H1 (cell line): Measurements from ENCODE around the gene SLCO2A1. TPM values are rescaled to one million over a fixed set of nuclear protein-coding genes. Genes with fewer than 3 reads are reported as not detected.
A peak's percentile ranks its signal among the peaks of the same experiment; 100 is the strongest.

Source experiments
- CTCF ChIA-PET: fragments of 300-600 bp; sonication (Branson Sonifier 250); formaldehyde crosslinking; loops from one replicate; lab custom pipeline; 2021; ENCODE audit not compliant: partially characterized antibody; lab: Charles Lee
- POLR2A ChIA-PET: fragments of 300-600 bp; sonication (Branson Sonifier 250); formaldehyde crosslinking; loops from one replicate; lab custom pipeline; 2021; ENCODE audit warnings: inconsistent platforms; ENCODE audit not compliant: partially characterized antibody; lab: Charles Lee
- DNase-seq, 2 experiments: peaks; one replicate each; pipeline versions ENCODE4 v3.0.0 to v3.0.0-alpha.2; 2010 to 2022; ENCODE audit warnings: low spot score in 2 of 2, low read depth in 1 of 2, mixed read lengths in 1 of 2
- FAIRE-seq: peaks from 2 replicates; lab custom pipeline; 2011; peaks lifted over from hg19 to GRCh38; lab: Jason Lieb, UNC
- H2AFZ ChIP-seq: 2 replicates; pipeline ENCODE4 v1.8.1; 2012; ENCODE audit warnings: low read length, inconsistent platforms
- H2AK5ac ChIP-seq: 2 replicates; pipeline ENCODE4 v1.6.1; 2013; ENCODE audit warnings: low read depth, low read length
- H2BK120ac ChIP-seq: replicated peaks from 2 replicates; pipeline ENCODE3; 2013; ENCODE audit warnings: low read depth, low read length, inconsistent platforms
- H2BK12ac ChIP-seq: 2 replicates; pipeline ENCODE4 v1.6.1; 2013; ENCODE audit warnings: low read depth, low read length
- H2BK15ac ChIP-seq: 2 replicates; pipeline ENCODE4 v1.6.1; 2013; ENCODE audit warnings: low read length
- H2BK20ac ChIP-seq: 2 replicates; pipeline ENCODE4 v1.6.1; 2013; ENCODE audit warnings: low read length
- H2BK5ac ChIP-seq: 2 replicates; pipeline ENCODE4 v1.6.1; 2013; ENCODE audit warnings: low read depth, low read length
- H3K14ac ChIP-seq: 2 replicates; pipeline ENCODE4 v1.6.1; 2013; ENCODE audit warnings: inconsistent platforms; ENCODE audit not compliant: insufficient read length
- H3K18ac ChIP-seq: 2 replicates; pipeline ENCODE4 v1.6.1; 2013; ENCODE audit warnings: low read length; ENCODE audit errors: extremely low read depth
- H3K23ac ChIP-seq: 2 replicates; pipeline ENCODE4 v1.6.1; 2013; ENCODE audit warnings: inconsistent platforms; ENCODE audit not compliant: insufficient read length
- H3K23me2 ChIP-seq: 2 replicates; pipeline ENCODE4 v1.6.1; 2013; ENCODE audit warnings: low read depth, low read length
- H3K27ac ChIP-seq: 2 replicates; pipeline ENCODE4 v1.6.1; 2011; ENCODE audit warnings: low read depth, low read length, inconsistent platforms
- H3K27me3 ChIP-seq, 4 experiments: replicated peaks in 1 of 4; 1 replicate in 1 of 4; 2 replicates in 3 of 4; pipeline versions ENCODE4 v1.6.1 to v1.8.1; 2011 to 2013; ENCODE audit warnings: low read length in 3 of 4, mild to moderate bottlenecking in 3 of 4, inconsistent platforms in 2 of 4, mixed read lengths in 2 of 4, moderate library complexity in 1 of 4; ENCODE audit not compliant: control insufficient read depth in 3 of 4, insufficient read depth in 3 of 4; ENCODE audit errors: extremely low read depth in 1 of 4
- H3K36me3 ChIP-seq, 4 experiments: 2 replicates each; pipeline versions ENCODE4 v1.6.1 to v1.8.1; 2011 to 2013; ENCODE audit warnings: mild to moderate bottlenecking in 4 of 4, low read length in 3 of 4, moderate library complexity in 2 of 4, control low read depth in 1 of 4, inconsistent platforms in 1 of 4; ENCODE audit not compliant: insufficient read depth in 4 of 4, control insufficient read depth in 2 of 4
- H3K4ac ChIP-seq: replicated peaks from 2 replicates; pipeline ENCODE3; 2013; ENCODE audit warnings: low read length, low read depth, mixed read lengths, inconsistent platforms; ENCODE audit not compliant: insufficient read length
- H3K4me1 ChIP-seq, 4 experiments: replicated peaks in 1 of 4; 1 replicate in 1 of 4; 2 replicates in 3 of 4; pipeline versions ENCODE4 v1.6.1 to v1.8.1; 2011 to 2013; ENCODE audit warnings: low read length in 3 of 4, inconsistent platforms in 2 of 4, mixed read lengths in 1 of 4; ENCODE audit not compliant: insufficient read depth in 4 of 4, control insufficient read depth in 3 of 4
- H3K4me2 ChIP-seq, 2 experiments: 2 replicates each; pipeline versions ENCODE4 v1.6.1 to v1.8.1; 2011 to 2013; ENCODE audit warnings: low read depth in 2 of 2, low read length in 2 of 2, control low read depth in 1 of 2, inconsistent platforms in 1 of 2, mild to moderate bottlenecking in 1 of 2; ENCODE audit not compliant: insufficient read depth in 1 of 2
- H3K4me3 ChIP-seq, 4 experiments: fragments of 200-600, 300-600 bp in 1 of 4; sonication (generic), shearing (Covaris generic), sonication (Bioruptor Twin) in 1 of 4; 2 replicates each; pipeline versions ENCODE4 v1.5.1 to v1.8.1; 2011 to 2016; ENCODE audit warnings: low read length in 4 of 4, low read depth in 3 of 4, control low read depth in 2 of 4, inconsistent platforms in 2 of 4, mild to moderate bottlenecking in 2 of 4, mixed read lengths in 1 of 4, moderate library complexity in 1 of 4; ENCODE audit not compliant: insufficient read depth in 2 of 4; ENCODE audit errors: extremely low read depth in 1 of 4
- H3K56ac ChIP-seq: replicated peaks from 2 replicates; pipeline ENCODE3; 2013; ENCODE audit warnings: low read depth, mild to moderate bottlenecking, mixed read lengths, low read length, inconsistent platforms; ENCODE audit not compliant: insufficient read length
- H3K79me1 ChIP-seq: 2 replicates; pipeline ENCODE4 v1.6.1; 2013; ENCODE audit warnings: low read depth, low read length, control low read depth
- H3K79me2 ChIP-seq, 2 experiments: 2 replicates each; pipeline versions ENCODE4 v1.6.1 to v1.8.1; 2012 to 2013; ENCODE audit warnings: low read length in 2 of 2, mild to moderate bottlenecking in 2 of 2, inconsistent platforms in 1 of 2; ENCODE audit not compliant: insufficient read depth in 2 of 2, control insufficient read depth in 1 of 2
- H3K9ac ChIP-seq, 4 experiments: replicated peaks in 1 of 4; 1 replicate in 1 of 4; 2 replicates in 3 of 4; pipeline versions ENCODE4 v1.6.1 to v1.8.1; 2011 to 2013; ENCODE audit warnings: low read depth in 3 of 4, low read length in 3 of 4, control low read depth in 2 of 4, mild to moderate bottlenecking in 2 of 4, moderate library complexity in 2 of 4, inconsistent platforms in 1 of 4; ENCODE audit errors: extremely low read depth in 1 of 4
- H3K9me3 ChIP-seq, 2 experiments: 2 replicates each; pipeline versions ENCODE4 v1.6.1 to v1.8.1; 2012 to 2013; ENCODE audit warnings: mild to moderate bottlenecking in 2 of 2, moderate library complexity in 2 of 2, control low read depth in 1 of 2, inconsistent platforms in 1 of 2, low read depth in 1 of 2, low read length in 1 of 2, mixed read lengths in 1 of 2; ENCODE audit not compliant: insufficient read depth in 2 of 2
- H4K20me1 ChIP-seq, 2 experiments: replicated peaks in 1 of 2; 2 replicates each; pipeline versions ENCODE3 to v1.8.1; 2011 to 2013; ENCODE audit warnings: inconsistent platforms in 2 of 2, low read length in 2 of 2, mild to moderate bottlenecking in 1 of 2; ENCODE audit not compliant: insufficient read depth in 2 of 2, control insufficient read depth in 1 of 2
- H4K5ac ChIP-seq: 2 replicates; pipeline ENCODE4 v1.6.1; 2013; ENCODE audit warnings: low read length, low read depth, mixed read lengths, inconsistent platforms; ENCODE audit not compliant: insufficient read length
- H4K8ac ChIP-seq: 2 replicates; pipeline ENCODE4 v1.8.0; 2013; ENCODE audit warnings: mild to moderate bottlenecking, moderate library complexity, low read length, inconsistent platforms; ENCODE audit not compliant: insufficient read depth; ENCODE audit errors: extremely low read depth
- H4K91ac ChIP-seq: replicated peaks from 2 replicates; pipeline ENCODE3; 2013; ENCODE audit warnings: low read length, mixed read lengths, inconsistent platforms; ENCODE audit not compliant: insufficient read length
- BACH1 ChIP-seq: IDR thresholded peaks from 2 replicates; pipeline ENCODE4 v1.6.1; 2012; ENCODE audit warnings: low read length, improper control_type of control experiment
- EGR1 ChIP-seq: IDR thresholded peaks from 2 replicates; pipeline ENCODE4 v1.6.1; 2011; ENCODE audit warnings: low read depth, low read length, borderline replicate concordance
- GTF2F1 ChIP-seq: IDR thresholded peaks from 2 replicates; pipeline ENCODE4 v1.6.1; 2012; ENCODE audit warnings: low read depth, low read length, improper control_type of control experiment, borderline replicate concordance
- HDAC2 ChIP-seq, 2 experiments: fragments of 300-600 bp in 1 of 2; sonication (generic) in 1 of 2; IDR thresholded peaks; 2 replicates each; pipeline ENCODE4 v1.6.1; 2011 to 2012; ENCODE audit warnings: low read depth in 2 of 2, low read length in 2 of 2, mild to moderate bottlenecking in 2 of 2, moderate library complexity in 2 of 2, borderline replicate concordance in 1 of 2, inconsistent platforms in 1 of 2
- KDM4A ChIP-seq: IDR thresholded peaks from one replicate; pipeline ENCODE4 v1.7.1; 2012; ENCODE audit warnings: low read depth, mild to moderate bottlenecking, moderate library complexity, low read length, inconsistent platforms; ENCODE audit not compliant: severe bottlenecking
- RFX5 ChIP-seq: IDR thresholded peaks from 2 replicates; pipeline ENCODE4 v1.6.1; 2011; ENCODE audit warnings: low read depth, low read length, improper control_type of control experiment, borderline replicate concordance
- SP4 ChIP-seq: IDR thresholded peaks from 2 replicates; pipeline ENCODE4 v1.6.1; 2012; ENCODE audit warnings: low read length, inconsistent platforms
- SUZ12 ChIP-seq: fragments of 200-600 bp; sonication (generic); IDR thresholded peaks from 2 replicates; pipeline ENCODE4 v1.6.1; 2012; ENCODE audit warnings: mild to moderate bottlenecking, inconsistent platforms, low read length, moderate library complexity, mixed read lengths
- TCF12 ChIP-seq: IDR thresholded peaks from 2 replicates; pipeline ENCODE4 v1.6.1; 2011; ENCODE audit warnings: low read depth, mild to moderate bottlenecking, low read length
- TEAD4 ChIP-seq: IDR thresholded peaks from 2 replicates; pipeline ENCODE4 v1.6.1; 2012; ENCODE audit warnings: low read depth, low read length, inconsistent platforms, mixed read lengths
- WGBS, 2 experiments: shearing (Covaris generic) in 1 of 2; methylation state at CpG; one replicate each; pipeline versions ENCODE4 v1.1.6 to v1.1.7; 2013 to 2015; ENCODE audit warnings: low lambda C conversion rate in 2 of 2, mixed read lengths in 2 of 2, inconsistent platforms in 1 of 2, low coverage in 1 of 2, missing lambda C conversion rate in 1 of 2; ENCODE audit not compliant: insufficient replicate concordance in 2 of 2, insufficient coverage in 1 of 2, insufficient read length in 1 of 2; ENCODE audit errors: extremely low coverage in 1 of 2, missing lambda C conversion rate in 1 of 2; 5-methylcytosine and 5-hydroxymethylcytosine counted together
- polyA plus RNA-seq, 7 experiments: library from polyadenylated mRNA; depleted of rRNA in 3 of 7; stranded (reverse) in 5 of 7; unstranded in 2 of 7; fragments of >200 nt in 5 of 7; fragments of 200-250 nt in 2 of 7; gene quantifications; 1 replicate in 5 of 7; 2 replicates in 1 of 7; 4 replicates in 1 of 7; pipeline versions ENCODE4 v1.2.1 to v1.2.3, GENCODE V29; 2011 to 2013; ENCODE audit warnings: missing spikeins in 2 of 7, mixed read lengths in 2 of 7
- total RNA-seq: library from RNA; stranded (reverse); fragmentation: NEBNext Ultra II Directional; extraction: Animal tissue kit (Norgen Biotek cat#: 25700); gene quantifications from 2 replicates; pipeline ENCODE4 v1.2.1, GENCODE V29; 2021

Gene SLCO2A1
- total and polyA plus RNA-seq, 2 of the 8 experiments (the other 6 are each of a cell fraction or from before 2014, with no cell fraction given): 1.1 to 2.3 TPM

DNA sequence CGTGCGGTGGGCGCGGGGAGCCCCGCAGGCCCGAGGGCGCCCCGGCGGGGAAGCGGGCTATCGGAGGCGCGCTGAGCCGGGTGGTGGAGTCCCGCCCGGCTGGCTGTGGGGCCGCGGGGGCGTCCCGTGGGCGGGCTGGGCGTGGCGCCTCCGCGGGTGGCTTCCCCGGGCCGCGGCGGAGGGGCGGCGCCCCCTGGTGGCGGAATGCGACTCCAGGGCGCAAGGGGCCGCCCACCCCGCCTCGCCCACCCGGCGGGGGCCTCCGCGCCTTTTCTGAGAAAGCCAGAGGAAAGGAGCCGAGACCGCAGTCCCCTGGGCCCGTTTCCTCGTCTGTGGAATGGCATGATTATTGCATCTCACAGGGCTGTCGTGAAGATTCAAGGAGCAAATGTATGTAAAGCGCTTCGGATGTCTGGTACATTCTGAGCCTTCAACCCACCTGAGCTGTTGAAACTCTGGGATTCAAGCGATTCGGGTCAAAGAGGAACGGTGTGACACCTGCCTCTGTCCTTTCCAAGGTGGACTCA is 102.1 kb downstream of the SLCO2A1 start:
- CTCF ChIA-PET: interaction anchor here (0.6 to 5.1 kb wide), 24 partner anchors 9 to 548 kb away, joined by 3 to 38 read pairs (median 4); no protein-coding TSS in a partner anchor
- WGBS, 2 experiments: 14% methylated on average over 27 of the region's 51 CpGs; no CpG with 5 or more reads in 1 of the 2 experiments
- no peak; the same call in 1 of the 2 replicates for TF ChIP-seq SUZ12
- 0 out of 4 replicates have a peak, but pooled peaks of 1 of the 2 experiments have one; percentile 51 for TF ChIP-seq HDAC2 (IDR thresholded peaks at IDR 0.05; ENCODE audit: borderline replicate concordance in 1 of 2, low read depth in 2 of 2, low read length in 2 of 2)
- peak; percentile 93 for TF ChIP-seq EGR1
- TF ChIP-seq GTF2F1: no peak
- TF ChIP-seq TCF12: no peak
- no peak for TF ChIP-seq SP4
- TF ChIP-seq KDM4A: peak; percentile 78
- 0 out of 2 replicates have a peak, but pooled peaks have one; percentile 27 for TF ChIP-seq BACH1
- no peak for TF ChIP-seq RFX5
- TF ChIP-seq TEAD4: peak; percentile 55; the same call in 1 of the 2 replicates

More for the DNA sequence above, 102.1 kb downstream of the SLCO2A1 start:
- Histone ChIP-seq H3K23ac (no peak overlapping the region), H3K9ac (no peak overlapping the region), H3K27me3 (peaks cover 0 to 21% (median 16%) of the 10 kb centered on the region in 4 experiments; a peak in 5 of 7 replicates), H3K4me3 (peak overlapping the region; percentile 34 to 72 (median 56)), H2BK5ac (no peak overlapping the region), H2BK20ac (no peak overlapping the region), H3K4me2 (peak overlapping the region; percentile 72 to 77), H2AK5ac (no peak overlapping the region), H3K14ac (no peak overlapping the region), H3K4ac (no peak overlapping the region), H3K23me2 (peaks cover 6% of the 10 kb centered on the region), H4K8ac (no peak overlapping the region), H3K27ac (no peak overlapping the region), H3K56ac (no peak overlapping the region), H4K5ac (no peak overlapping the region), H2BK120ac (no peak overlapping the region), H3K79me2 (no peaks in the 10 kb centered on the region), H4K91ac (no peak overlapping the region), H3K79me1 (no peaks in the 10 kb centered on the region), H2AFZ (peak overlapping the region; percentile 95), H3K36me3 (no peaks in the 10 kb centered on the region), H3K18ac (peak overlapping the region; percentile 32), H2BK12ac (no peak overlapping the region), H3K9me3 (no peaks in the 10 kb centered on the region), H4K20me1 (no peaks in the 10 kb centered on the region), H2BK15ac (no peak overlapping the region), H3K4me1 (peaks cover 0 to 9% (median 4%) of the 10 kb centered on the region in 4 experiments; a peak in 5 of 7 replicates)
- POLR2A ChIA-PET: no interaction called here
- DNase-seq: peak in 1 of 2 experiments; percentile 87
- FAIRE-seq: no peak
